Naive thymus-derived CD4-positive, alpha-beta T cell (primary cell): ENCODE measurements around the gene KBTBD2. TPM values are rescaled to one million over a fixed set of nuclear protein-coding genes. Genes with fewer than 3 reads are reported as not detected.
"Not testable (repeated sequence)": the region's sequence is repeated elsewhere in the genome, so short reads cannot be mapped to it uniquely, and the experiment has no call there.

Source experiments
- ATAC-seq: fragments of 150-1000 bp; cut with Tn5 transposase; 2 replicates; pipeline ENCODE4 v1.10.0; 2021; ENCODE audit warnings: mild to moderate bottlenecking, moderate library complexity
- CTCF ChIA-PET: fragments of 350-600 bp; sonication (Branson Sonifier 250); formaldehyde crosslinking; loops from one replicate; lab custom pipeline; 2021; ENCODE audit warnings: antibody characterized with exemption; lab: Charles Lee
- POLR2A ChIA-PET: fragments of 350-600 bp; sonication (Branson Sonifier 250); formaldehyde crosslinking; loops from one replicate; lab custom pipeline; 2021; ENCODE audit warnings: antibody characterized with exemption, inconsistent platforms; lab: Charles Lee
- DNase-seq, 9 donors: peaks; one replicate each; pipeline versions ENCODE4 v3.0.0 to v3.0.0-alpha.2; 2020 to 2022; ENCODE audit warnings: mixed read lengths in 1 of 9
- H3K27ac ChIP-seq: one replicate; pipeline ENCODE4 v1.7.0; 2013; ENCODE audit warnings: mild to moderate bottlenecking, low read depth, low read length, moderate library complexity
- H3K27me3 ChIP-seq, 2 donors: one replicate each; pipeline ENCODE4 v1.7.0; 2013; ENCODE audit warnings: low read length in 2 of 2, mild to moderate bottlenecking in 2 of 2, moderate library complexity in 2 of 2; ENCODE audit not compliant: control insufficient read depth in 2 of 2, insufficient read depth in 2 of 2
- H3K36me3 ChIP-seq, 3 experiments: 1 replicate in 2 of 3; 2 replicates in 1 of 3; pipeline ENCODE4 v1.7.0; 2013; ENCODE audit warnings: low read length in 3 of 3, mild to moderate bottlenecking in 3 of 3, moderate library complexity in 1 of 3; ENCODE audit not compliant: insufficient read depth in 3 of 3, control insufficient read depth in 2 of 3
- H3K4me1 ChIP-seq, 2 donors: one replicate each; pipeline ENCODE4 v1.7.0; 2013; ENCODE audit warnings: low read length in 2 of 2, mild to moderate bottlenecking in 2 of 2, moderate library complexity in 1 of 2; ENCODE audit not compliant: control insufficient read depth in 2 of 2, insufficient read depth in 2 of 2
- H3K4me3 ChIP-seq: 2 replicates; pipeline ENCODE4 v1.7.0; 2013; ENCODE audit warnings: mild to moderate bottlenecking, low read length
- H3K9me3 ChIP-seq, 3 experiments: 1 replicate in 2 of 3; 2 replicates in 1 of 3; pipeline ENCODE4 v1.7.0; 2013; ENCODE audit warnings: low read length in 3 of 3; ENCODE audit not compliant: control insufficient read depth in 2 of 3
- H3K27ac Mint-ChIP-seq, 9 donors: one replicate each; pipeline ENCODE4 v1.8.0; 2020 to 2022; ENCODE audit warnings: mixed read lengths in 9 of 9, mild to moderate bottlenecking in 8 of 9, moderate library complexity in 5 of 9, inconsistent platforms in 2 of 9
- H3K27me3 Mint-ChIP-seq, 5 donors: one replicate each; pipeline ENCODE4 v1.8.0; 2021 to 2022; ENCODE audit warnings: mixed read lengths in 5 of 5, mild to moderate bottlenecking in 1 of 5
- H3K36me3 Mint-ChIP-seq, 5 donors: one replicate each; pipeline ENCODE4 v1.8.0; 2020 to 2022; ENCODE audit warnings: mixed read lengths in 5 of 5, mild to moderate bottlenecking in 3 of 5, inconsistent platforms in 1 of 5
- H3K4me1 Mint-ChIP-seq, 7 donors: one replicate each; pipeline ENCODE4 v1.8.0; 2020 to 2022; ENCODE audit warnings: mixed read lengths in 7 of 7, mild to moderate bottlenecking in 3 of 7, inconsistent platforms in 1 of 7
- H3K4me3 Mint-ChIP-seq, 10 donors: one replicate each; pipeline ENCODE4 v1.8.0; 2020 to 2022; ENCODE audit warnings: mild to moderate bottlenecking in 10 of 10, mixed read lengths in 10 of 10, moderate library complexity in 6 of 10, inconsistent platforms in 2 of 10
- H3K9me3 Mint-ChIP-seq, 11 donors: one replicate each; pipeline ENCODE4 v1.8.0; 2020 to 2022; ENCODE audit warnings: mixed read lengths in 11 of 11, mild to moderate bottlenecking in 4 of 11, inconsistent platforms in 1 of 11, moderate library complexity in 1 of 11
- intact Hi-C, 2 donors: fragments of 100-400 bp; cut with micrococcal nuclease; formaldehyde crosslinking; loops; one replicate each; pipeline ENCODE4 v1.15.1; 2023
- polyA plus RNA-seq, 2 donors: library from polyadenylated mRNA; unstranded; fragments of 300-500 nt; fragmentation: Illumina TruSeq; gene quantifications; one replicate each; pipeline ENCODE4 v1.2.3, GENCODE V29; 2021
- total RNA-seq, 6 experiments: library from RNA in 5 of 6; stranded (reverse) in 5 of 6; gene quantifications; 1 replicate in 5 of 6; 2 replicates in 1 of 6; pipeline ENCODE4 v1.2.3 and lab custom pipeline; 2021 to 2026

The KBTBD2 gene
- total and polyA plus RNA-seq, 7 experiments from 2014 or later: 18.4 to 116 (median 62.7) TPM

GRCh38 chr7:32844748-32845147 is 46.8 kb downstream of the KBTBD2 start:
- not testable (repeated sequence) for H3K27ac ChIP-seq, H3K4me3 ChIP-seq, H3K36me3 Mint-ChIP-seq, H3K9me3 ChIP-seq, H3K27me3 ChIP-seq, H3K9me3 Mint-ChIP-seq, H3K4me1 Mint-ChIP-seq, DNase-seq, H3K27ac Mint-ChIP-seq, H3K36me3 ChIP-seq, H3K4me1 ChIP-seq, ATAC-seq, H3K4me3 Mint-ChIP-seq
- intact Hi-C loops: loop anchor here (5.0 kb wide), 4 partner anchors 48 to 283 kb away; partner anchors contain the start of genes BBS9 (in 1 of the 2), KBTBD2 (in 1 of the 2) and RP9 (in 1 of the 2)
- peaks cover 0 to 27% (median 10%) of the 10 kb centered on the region in 5 donors for H3K27me3 Mint-ChIP-seq
- ChIA-PET CTCF (interaction anchor here (1.5 to 4.6 kb wide), 3 partner anchors 44 to 99 kb away, joined by 3 to 134 read pairs (median 6); no protein-coding TSS in a partner anchor), POLR2A (interaction anchor here (0.6 to 2.6 kb wide), 3 partner anchors 48 to 98 kb away, joined by 3 to 9 read pairs (median 3); no protein-coding TSS in a partner anchor)

- H3K4me3 ChIP-seq, H3K4me1 Mint-ChIP-seq, POLR2A ChIA-PET, H3K4me1 ChIP-seq, H3K9me3 Mint-ChIP-seq, H3K36me3 ChIP-seq, H3K4me3 Mint-ChIP-seq, CTCF ChIA-PET, ATAC-seq, H3K27ac ChIP-seq, DNase-seq, H3K27me3 ChIP-seq, H3K9me3 ChIP-seq, H3K27ac Mint-ChIP-seq, H3K36me3 Mint-ChIP-seq, intact Hi-C loops: not testable (repeated sequence)
- peaks cover 0 to 18% (median 3%) of the 10 kb centered on the region in 5 donors for H3K27me3 Mint-ChIP-seq
Observed at GRCh38 chr7:32843763-32844162, 47.8 kb downstream of the KBTBD2 start.

GRCh38 chr7:32839846-32840245 is 51.7 kb downstream of the KBTBD2 start:
- H3K4me1 ChIP-seq, H3K27me3 Mint-ChIP-seq, H3K4me3 Mint-ChIP-seq, H3K27ac Mint-ChIP-seq, H3K4me3 ChIP-seq, H3K27ac ChIP-seq, H3K36me3 Mint-ChIP-seq, H3K27me3 ChIP-seq, DNase-seq, H3K36me3 ChIP-seq, intact Hi-C loops, POLR2A ChIA-PET, H3K4me1 Mint-ChIP-seq, CTCF ChIA-PET, ATAC-seq, H3K9me3 Mint-ChIP-seq, H3K9me3 ChIP-seq: not testable (repeated sequence)

- H3K36me3 Mint-ChIP-seq, H3K9me3 Mint-ChIP-seq, H3K4me1 ChIP-seq, H3K27ac Mint-ChIP-seq, POLR2A ChIA-PET, H3K27ac ChIP-seq, H3K27me3 ChIP-seq, H3K9me3 ChIP-seq, H3K4me3 Mint-ChIP-seq, H3K4me1 Mint-ChIP-seq, H3K36me3 ChIP-seq, ATAC-seq, intact Hi-C loops, CTCF ChIA-PET, DNase-seq, H3K4me3 ChIP-seq: not testable (repeated sequence)
- H3K27me3 Mint-ChIP-seq: peaks cover 0 to 21% (median 8%) of the 10 kb centered on the region in 5 donors
Observed at GRCh38 chr7:32828996-32829752, 62.4 kb downstream of the KBTBD2 start.

Other genes with a start within 250 kb of the KBTBD2 start
- 1 to 10 TPM in 1 of 5 experiments, under 1 TPM in 4; 0.32 to 3.4 (median 0.77) TPM for gene FKBP9, start 65.7 kb upstream of the KBTBD2 start, total RNA-seq
- under 1 TPM in 1 of 2 donors, not detected in 1; 0.22 TPM for gene FKBP9, start 65.7 kb upstream of the KBTBD2 start, polyA plus RNA-seq
- gene NT5C3A, start 171.0 kb upstream of the KBTBD2 start, total RNA-seq: 10 to 100 TPM; 36.6 to 51.3 (median 48.5) TPM
- 10 to 100 TPM; 45.7 to 64.8 TPM for gene NT5C3A, start 171.0 kb upstream of the KBTBD2 start, polyA plus RNA-seq
- gene RP9, start 217.6 kb upstream of the KBTBD2 start, total RNA-seq: 10 to 100 TPM; 12.7 to 23.3 (median 14.7) TPM
- 10 to 100 TPM; 20.4 to 21.5 TPM for gene RP9, start 217.6 kb upstream of the KBTBD2 start, polyA plus RNA-seq
- gene BBS9, start 237.8 kb upstream of the KBTBD2 start, total RNA-seq: 10 to 100 TPM; 11.7 to 31.0 (median 28.3) TPM
- gene BBS9, start 237.8 kb upstream of the KBTBD2 start, polyA plus RNA-seq: 10 to 100 TPM; 11.1 to 13.1 TPM